ENCODE measurements around the gene PIGO.

PIGO gene

GRCh38 chr9:35096035-35096849 is at the start of gene PIGO:
PIGO (minus strand) TSS chr9:35096591; CDS start chr9:35095565, 1,026 bp downstream.
- DNase-seq = peak; percentile 95

- no peak for DNase-seq
These were observed 45.6 kb upstream of the PIGO start for GRCh38 chr9:35142037-35142436.

- DNase-seq = no peak
These were observed 43.7 kb upstream of the PIGO start for GRCh38 chr9:35140093-35140492.

GRCh38 chr9:35136866-35137265 is 40.5 kb upstream of the PIGO start:
- peak; percentile 25 for DNase-seq

GRCh38 chr9:35135988-35136387 is 39.6 kb upstream of the PIGO start:
- DNase-seq = peak; percentile 7

GRCh38 chr9:35134920-35135319 is 38.5 kb upstream of the PIGO start:
- no peak for DNase-seq

GRCh38 chr9:35116898-35117551 is 20.6 kb upstream of the PIGO start:
- DNase-seq = peak; percentile 95

GRCh38 chr9:35116539-35116897 is 20.1 kb upstream of the PIGO start:
- DNase-seq = no peak

- DNase-seq = peak; percentile 100
These were observed 19.5 kb upstream of the PIGO start, which contains the start of gene ATOSB for GRCh38 chr9:35115680-35116538. ATOSB (minus strand) TSS chr9:35115862; CDS start chr9:35108274, 7,588 bp downstream.

- peak; percentile 79 for DNase-seq
These were observed 18.6 kb upstream of the PIGO start for GRCh38 chr9:35114840-35115628.

- peak; percentile 100 for DNase-seq
These were observed 17.9 kb upstream of the PIGO start for GRCh38 chr9:35114113-35114839.

- no peak for DNase-seq
These were observed 16.0 kb upstream of the PIGO start for GRCh38 chr9:35112257-35113020.

- DNase-seq = peak; percentile 100
These were observed 14.9 kb upstream of the PIGO start for GRCh38 chr9:35111001-35111933.

GRCh38 chr9:35110327-35110761 is 14.0 kb upstream of the PIGO start:
- DNase-seq = peak; percentile 72

GRCh38 chr9:35108946-35109575 is 12.7 kb upstream of the PIGO start:
- peak; percentile 28 for DNase-seq

- DNase-seq = peak; percentile 28
These were observed 12.1 kb upstream of the PIGO start for GRCh38 chr9:35108461-35108860.

- peak; percentile 37 for DNase-seq
These were observed 11.2 kb upstream of the PIGO start for GRCh38 chr9:35107297-35108290.

- DNase-seq = peak; percentile 22
These were observed 9.9 kb upstream of the PIGO start for GRCh38 chr9:35106343-35106730.
